Glutamatergic neuron (in vitro differentiated cells): ENCODE results near the gene GNE. TPM values are rescaled to one million over a fixed set of nuclear protein-coding genes. Genes with fewer than 3 reads are reported as not detected.

ENCODE experiments used
- DNase-seq: peaks from one replicate; pipeline ENCODE4 v3.0.0; 2022
- H3K27ac Mint-ChIP-seq: one replicate; pipeline ENCODE4 v1.8.0; 2020; ENCODE audit warnings: mild to moderate bottlenecking, mixed read lengths, inconsistent platforms; ENCODE audit not compliant: unreplicated experiment
- H3K27me3 Mint-ChIP-seq: one replicate; pipeline ENCODE4 v1.8.0; 2020; ENCODE audit warnings: mild to moderate bottlenecking, moderate library complexity, mixed read lengths, inconsistent platforms; ENCODE audit not compliant: unreplicated experiment
- H3K36me3 Mint-ChIP-seq: one replicate; pipeline ENCODE4 v1.8.0; 2020; ENCODE audit warnings: mild to moderate bottlenecking, mixed read lengths, inconsistent platforms; ENCODE audit not compliant: unreplicated experiment
- H3K4me1 Mint-ChIP-seq: one replicate; pipeline ENCODE4 v1.8.0; 2020; ENCODE audit warnings: mild to moderate bottlenecking, low read depth, mixed read lengths, inconsistent platforms; ENCODE audit not compliant: unreplicated experiment
- H3K4me3 Mint-ChIP-seq: one replicate; pipeline ENCODE4 v1.8.0; 2020; ENCODE audit warnings: mild to moderate bottlenecking, mixed read lengths, inconsistent platforms; ENCODE audit not compliant: unreplicated experiment
- H3K9me3 Mint-ChIP-seq: one replicate; pipeline ENCODE4 v1.8.0; 2020; ENCODE audit warnings: mild to moderate bottlenecking, moderate library complexity, mixed read lengths, inconsistent platforms; ENCODE audit not compliant: unreplicated experiment
- CTCF ChIP-seq: fragments of 200-600 bp; sonication (generic); IDR thresholded peaks from one replicate; pipeline ENCODE4 v1.5.0; 2021; ENCODE audit not compliant: partially characterized antibody, unreplicated experiment
- total RNA-seq: library from RNA; stranded (reverse); fragmentation: NEBNext Ultra II Directional; extraction: Animal tissue kit (Norgen Biotek cat#: 25700); gene quantifications from one replicate; pipeline ENCODE4 v1.2.1, GENCODE V29; 2021; ENCODE audit not compliant: unreplicated experiment

Gene GNE
- total RNA-seq, 1 donor from 2014 or later: 29.2 TPM

GRCh38 chr9:36217256-36217968 is 40.8 kb downstream of the GNE start:
- Mint-ChIP-seq H3K27ac (no peak overlapping the region), H3K4me3 (no peak overlapping the region), H3K9me3 (no peaks in the 10 kb centered on the region), H3K4me1 (peaks cover 10% of the 10 kb centered on the region), H3K27me3 (peaks cover 5% of the 10 kb centered on the region), H3K36me3 (no peaks in the 10 kb centered on the region)
- no peak for DNase-seq
- no peak for TF ChIP-seq CTCF

GRCh38 chr9:36214571-36214970 is 43.7 kb downstream of the GNE start:
- H3K36me3 Mint-ChIP-seq: no peaks in the 10 kb centered on the region

GRCh38 chr9:36213989-36214388 is 44.3 kb downstream of the GNE start:
- Mint-ChIP-seq H3K27ac (peak overlapping the region; percentile 19), H3K27me3 (peaks cover 5% of the 10 kb centered on the region), H3K36me3 (no peaks in the 10 kb centered on the region), H3K4me3 (no peak overlapping the region), H3K4me1 (peaks cover 9% of the 10 kb centered on the region), H3K9me3 (no peaks in the 10 kb centered on the region)
- no peak for DNase-seq
- no peak for TF ChIP-seq CTCF

More at GRCh38 chr9:36214571-36214970, 43.7 kb downstream of the GNE start:
- H3K4me1 Mint-ChIP-seq: peaks cover 11% of the 10 kb centered on the region
- H3K27ac Mint-ChIP-seq: peak overlapping the region; percentile 20
- H3K27me3 Mint-ChIP-seq: peaks cover 5% of the 10 kb centered on the region
- no peaks in the 10 kb centered on the region for H3K9me3 Mint-ChIP-seq
- TF ChIP-seq CTCF: no peak
- H3K4me3 Mint-ChIP-seq: no peak overlapping the region
- DNase-seq: no peak

- peaks cover 3% of the 10 kb centered on the region for H3K27me3 Mint-ChIP-seq
- TF ChIP-seq CTCF: no peak
- H3K4me1 Mint-ChIP-seq: peaks cover 9% of the 10 kb centered on the region
- H3K36me3 Mint-ChIP-seq: no peaks in the 10 kb centered on the region
- H3K4me3 Mint-ChIP-seq: no peak overlapping the region
- no peaks in the 10 kb centered on the region for H3K9me3 Mint-ChIP-seq
- DNase-seq: no peak
- H3K27ac Mint-ChIP-seq: no peak overlapping the region
Measured at GRCh38 chr9:36213387-36213786, 44.9 kb downstream of the GNE start.

GRCh38 chr9:36211510-36211909 is 46.7 kb downstream of the GNE start:
- H3K4me3 Mint-ChIP-seq: no peak overlapping the region
- H3K27ac Mint-ChIP-seq: no peak overlapping the region
- no peak for DNase-seq
- H3K27me3 Mint-ChIP-seq: peaks cover 3% of the 10 kb centered on the region
- H3K4me1 Mint-ChIP-seq: peaks cover 9% of the 10 kb centered on the region
- no peaks in the 10 kb centered on the region for H3K36me3 Mint-ChIP-seq
- no peaks in the 10 kb centered on the region for H3K9me3 Mint-ChIP-seq
- no peak for TF ChIP-seq CTCF
